Nephron progenitor cell (in vitro differentiated cells): ENCODE results near the gene SLC17A9.

Experiments
- DNase-seq: peaks from one replicate; pipeline ENCODE4 v3.0.0; 2021
- H3K27ac Mint-ChIP-seq: 2 replicates; pipeline ENCODE4 v1.8.0; 2021; ENCODE audit warnings: mild to moderate bottlenecking, moderate library complexity, mixed read lengths
- H3K27me3 Mint-ChIP-seq: 2 replicates; pipeline ENCODE4 v1.8.0; 2021; ENCODE audit warnings: mild to moderate bottlenecking, low read depth, mixed read lengths; ENCODE audit not compliant: poor library complexity
- H3K36me3 Mint-ChIP-seq: 2 replicates; pipeline ENCODE4 v1.8.0; 2021; ENCODE audit warnings: low read depth, mixed read lengths
- H3K4me1 Mint-ChIP-seq: 2 replicates; pipeline ENCODE4 v1.8.0; 2021; ENCODE audit warnings: mixed read lengths
- H3K4me3 Mint-ChIP-seq: 2 replicates; pipeline ENCODE4 v1.8.0; 2021; ENCODE audit warnings: mild to moderate bottlenecking, moderate library complexity, mixed read lengths
- H3K9me3 Mint-ChIP-seq: 2 replicates; pipeline ENCODE4 v1.8.0; 2021; ENCODE audit warnings: mild to moderate bottlenecking, moderate library complexity, mixed read lengths
- CTCF ChIP-seq: fragments of 200-600 bp; sonication (generic); IDR thresholded peaks from 2 replicates; pipeline ENCODE4 v1.5.0; 2021; ENCODE audit warnings: antibody characterized with exemption

Gene SLC17A9

DNA sequence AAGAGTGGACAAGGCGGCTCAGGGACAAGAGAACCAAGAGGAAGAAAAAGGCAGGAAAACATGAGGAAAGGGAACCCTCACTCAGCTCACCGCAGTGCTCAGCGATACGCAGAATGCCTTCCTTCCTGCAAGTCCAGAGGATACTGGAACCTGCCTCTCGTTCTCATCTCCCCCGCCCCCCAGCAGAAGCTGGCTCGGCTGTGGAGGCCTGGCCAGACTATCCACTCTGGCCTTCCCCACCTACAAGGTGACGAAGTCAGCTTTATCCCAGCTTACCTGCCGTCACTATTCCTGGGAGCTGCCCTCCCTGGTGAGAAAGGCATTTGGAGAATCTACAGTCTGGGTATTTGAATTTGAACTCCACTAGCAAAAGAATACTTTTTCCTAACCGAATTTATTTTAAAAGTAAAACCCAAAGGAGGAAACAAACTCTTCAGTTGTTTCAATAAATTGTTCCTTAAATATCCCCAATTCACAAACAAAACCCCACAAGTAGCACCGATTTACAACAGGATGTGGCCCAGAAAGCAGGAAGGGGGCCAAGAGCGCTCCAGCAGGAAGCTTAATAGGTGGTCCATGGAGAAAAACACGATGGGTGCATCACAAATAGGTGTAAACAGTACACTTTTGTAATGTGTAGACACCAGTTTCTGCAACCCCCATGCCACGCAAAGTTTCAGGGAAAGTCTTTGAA is 24.1 kb upstream of the SLC17A9 start:
- H3K4me3 Mint-ChIP-seq = peak overlapping the region; percentile 78

DNA sequence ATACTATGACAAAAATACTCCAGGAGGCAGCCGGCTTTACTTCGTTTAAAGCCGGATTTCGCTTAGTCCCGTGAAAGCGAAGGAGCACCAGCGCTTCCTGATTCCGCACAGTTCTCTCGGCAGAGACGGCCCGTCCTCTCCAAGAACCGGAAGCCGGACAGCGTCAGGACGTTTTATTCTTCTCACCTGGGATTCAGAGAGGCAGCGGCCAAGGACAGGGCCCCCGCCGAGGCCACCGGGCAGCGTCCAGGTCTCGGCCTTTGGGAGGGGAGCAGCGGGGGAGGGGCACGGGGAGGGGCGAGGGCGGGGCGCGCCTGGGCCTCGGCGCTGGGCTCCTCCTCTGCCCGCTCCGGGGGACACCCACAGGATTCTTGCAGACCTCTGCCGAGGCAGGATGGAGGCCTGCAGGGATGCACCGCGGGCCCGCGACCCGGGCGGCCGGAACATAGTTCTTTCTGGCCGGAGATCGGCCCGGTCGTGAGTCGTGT is 23.4 kb upstream of the SLC17A9 start:
- Mint-ChIP-seq H3K9me3 (no peaks in the 10 kb centered on the region), H3K27me3 (no peaks in the 10 kb centered on the region), H3K4me1 (peaks cover 65% of the 10 kb centered on the region), H3K36me3 (peaks cover 10% of the 10 kb centered on the region), H3K27ac (peak overlapping the region; percentile 78), H3K4me3 (peak overlapping the region; percentile 78)
- peak; percentile 77 for DNase-seq
- TF ChIP-seq CTCF = no peak

More for the DNA sequence above, 24.1 kb upstream of the SLC17A9 start:
- DNase-seq = no peak
- no peak for TF ChIP-seq CTCF
- no peaks in the 10 kb centered on the region for H3K9me3 Mint-ChIP-seq
- no peaks in the 10 kb centered on the region for H3K27me3 Mint-ChIP-seq
- peaks cover 69% of the 10 kb centered on the region for H3K4me1 Mint-ChIP-seq
- H3K27ac Mint-ChIP-seq = peak overlapping the region; percentile 78
- H3K36me3 Mint-ChIP-seq = peaks cover 10% of the 10 kb centered on the region

GRCh38 chr20:62931464-62931863 is 21.0 kb upstream of the SLC17A9 start:
- no peaks in the 10 kb centered on the region for H3K27me3 Mint-ChIP-seq
- H3K4me3 Mint-ChIP-seq = no peak overlapping the region
- peaks cover 51% of the 10 kb centered on the region for H3K4me1 Mint-ChIP-seq
- no peak for TF ChIP-seq CTCF
- H3K9me3 Mint-ChIP-seq = no peaks in the 10 kb centered on the region
- no peak for DNase-seq
- H3K36me3 Mint-ChIP-seq = peaks cover 10% of the 10 kb centered on the region
- no peak overlapping the region for H3K27ac Mint-ChIP-seq

DNA sequence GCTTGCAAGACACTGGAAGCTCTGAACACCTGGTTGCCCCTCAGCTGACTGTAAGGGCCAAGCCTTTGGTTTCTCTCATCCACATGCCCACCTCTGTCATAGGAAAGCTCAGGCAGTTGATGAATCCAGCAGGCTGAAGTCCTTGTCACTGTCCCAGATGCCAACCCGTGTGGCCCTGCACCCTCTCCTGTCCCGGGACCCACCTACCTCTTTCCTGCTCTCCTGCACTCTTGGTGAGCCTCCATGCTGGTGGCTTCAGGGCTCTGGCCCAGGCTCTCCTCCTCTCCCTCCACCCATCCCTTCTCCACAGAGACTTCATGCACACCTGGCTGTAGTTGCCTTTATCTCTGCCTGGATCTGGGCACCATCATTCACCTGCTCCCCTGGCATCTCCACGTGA is 18.5 kb upstream of the SLC17A9 start:
- Mint-ChIP-seq H3K36me3 (peaks cover 15% of the 10 kb centered on the region), H3K27me3 (peaks cover 4% of the 10 kb centered on the region), H3K4me1 (peaks cover 41% of the 10 kb centered on the region), H3K9me3 (no peaks in the 10 kb centered on the region), H3K4me3 (no peak overlapping the region), H3K27ac (no peak overlapping the region)
- no peak for DNase-seq
- TF ChIP-seq CTCF = no peak

GRCh38 chr20:62935204-62935967 is 17.1 kb upstream of the SLC17A9 start:
- peaks cover 15% of the 10 kb centered on the region for H3K36me3 Mint-ChIP-seq
- H3K4me1 Mint-ChIP-seq = peaks cover 40% of the 10 kb centered on the region
- peaks cover 4% of the 10 kb centered on the region for H3K27me3 Mint-ChIP-seq
- H3K9me3 Mint-ChIP-seq = no peaks in the 10 kb centered on the region
- no peak for DNase-seq
- no peak overlapping the region for H3K4me3 Mint-ChIP-seq
- no peak for TF ChIP-seq CTCF
- H3K27ac Mint-ChIP-seq = no peak overlapping the region
